SK-N-MC (cell line): ENCODE measurements around the gene CHST12.

Source experiments
- EZH2 ChIP-seq: fragments of 200-600 bp; sonication (generic); IDR thresholded peaks from one replicate; pipeline ENCODE4 v1.6.1; 2017; ENCODE audit warnings: antibody characterized with exemption
- POLR2AphosphoS5 ChIP-seq: IDR thresholded peaks from 2 replicates; pipeline ENCODE4 v1.6.1; 2012; ENCODE audit warnings: mild to moderate bottlenecking, low read depth, low read length, borderline replicate concordance

DNA sequence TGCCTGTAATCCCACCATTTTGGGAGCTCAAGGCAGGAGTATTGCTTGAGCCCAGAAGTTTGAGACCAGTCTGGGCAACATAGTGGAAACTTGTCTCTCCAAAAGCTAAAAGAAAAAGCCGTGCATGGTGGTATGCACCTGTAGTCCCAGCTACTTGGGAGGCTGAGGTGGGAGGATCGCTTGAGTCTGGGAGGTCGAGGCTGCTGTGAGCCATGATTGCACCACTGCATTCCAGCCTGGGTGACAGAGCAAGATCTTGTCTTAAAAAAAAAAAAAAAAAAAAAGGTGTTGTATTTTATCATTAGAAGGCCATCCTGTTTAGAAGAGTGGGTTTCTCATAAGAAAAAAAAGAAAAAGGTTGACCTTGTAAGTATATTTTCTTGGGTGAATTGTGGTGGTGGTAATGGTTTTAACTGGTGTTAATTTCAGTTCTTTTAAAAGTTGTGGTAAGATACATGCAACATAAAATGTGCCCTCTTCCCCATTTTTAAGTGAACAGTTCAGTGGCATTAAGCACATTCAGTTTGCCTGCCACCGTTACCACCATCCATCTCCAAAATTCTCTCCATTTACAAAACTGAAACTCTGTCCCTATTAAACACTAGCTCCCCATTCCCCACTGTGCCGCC is 38.1 kb downstream of the CHST12 start:
- TF ChIP-seq POLR2AphosphoS5 (no peak), EZH2 (no peak)
